B cell (primary cell): Measurements from ENCODE around the gene FBXO41.

ENCODE experiments used
- CTCF ChIP-seq: fragments of 200-600 bp; IDR thresholded peaks from one replicate; pipeline ENCODE4 v1.8.0; 2022; ENCODE audit warnings: antibody characterized with exemption, mild to moderate bottlenecking
- EZH2 ChIP-seq: IDR thresholded peaks from 2 replicates; pipeline ENCODE4 v1.6.1; 2012; ENCODE audit warnings: borderline replicate concordance, low read depth, mild to moderate bottlenecking, moderate library complexity, low read length; ENCODE audit not compliant: insufficient read depth, poor library complexity, severe bottlenecking

GRCh38 chr2:73259276-73259675 is 25.0 kb downstream of the FBXO41 start:
- TF ChIP-seq CTCF (no peak), EZH2 (no peak)
